Neural cell (in vitro differentiated cells): ENCODE results near the gene MBD5.

ENCODE experiments used
- EP300 ChIP-seq: fragments of 450-650 bp; conservative IDR thresholded peaks from 2 replicates; pipeline ENCODE4 v1.6.1; 2014; ENCODE audit warnings: antibody characterized with exemption, mild to moderate bottlenecking, moderate library complexity; ENCODE audit not compliant: poor library complexity, severe bottlenecking
- TF ChIP-seq, protein P1 (sequence below): fragments of 450-650 bp; IDR thresholded peaks from 2 replicates; pipeline ENCODE4 v1.5.1; 2014; ENCODE audit warnings: antibody characterized with exemption, mild to moderate bottlenecking, moderate library complexity; ENCODE audit not compliant: poor library complexity, severe bottlenecking

DNA sequence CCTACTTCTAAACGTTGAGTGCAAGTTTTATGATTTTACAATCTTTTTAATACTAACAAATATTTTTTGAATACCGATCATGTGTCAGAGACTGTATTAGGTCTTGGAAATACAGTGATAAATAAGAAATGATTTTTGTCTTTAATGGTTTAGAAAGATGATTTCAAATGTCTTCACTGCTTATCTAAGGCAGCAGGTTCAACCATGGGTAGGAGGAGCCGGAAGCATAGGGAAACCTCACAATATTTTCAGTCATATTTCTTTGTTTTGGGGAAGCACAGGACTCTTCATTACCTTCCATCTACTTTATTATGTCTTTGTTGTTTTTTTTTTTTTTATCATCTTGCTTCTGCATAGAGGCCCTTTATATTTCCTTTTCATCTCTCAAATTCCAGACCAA lies 458.5 kb downstream of the MBD5 start:
- TF ChIP-seq, protein P1, sequence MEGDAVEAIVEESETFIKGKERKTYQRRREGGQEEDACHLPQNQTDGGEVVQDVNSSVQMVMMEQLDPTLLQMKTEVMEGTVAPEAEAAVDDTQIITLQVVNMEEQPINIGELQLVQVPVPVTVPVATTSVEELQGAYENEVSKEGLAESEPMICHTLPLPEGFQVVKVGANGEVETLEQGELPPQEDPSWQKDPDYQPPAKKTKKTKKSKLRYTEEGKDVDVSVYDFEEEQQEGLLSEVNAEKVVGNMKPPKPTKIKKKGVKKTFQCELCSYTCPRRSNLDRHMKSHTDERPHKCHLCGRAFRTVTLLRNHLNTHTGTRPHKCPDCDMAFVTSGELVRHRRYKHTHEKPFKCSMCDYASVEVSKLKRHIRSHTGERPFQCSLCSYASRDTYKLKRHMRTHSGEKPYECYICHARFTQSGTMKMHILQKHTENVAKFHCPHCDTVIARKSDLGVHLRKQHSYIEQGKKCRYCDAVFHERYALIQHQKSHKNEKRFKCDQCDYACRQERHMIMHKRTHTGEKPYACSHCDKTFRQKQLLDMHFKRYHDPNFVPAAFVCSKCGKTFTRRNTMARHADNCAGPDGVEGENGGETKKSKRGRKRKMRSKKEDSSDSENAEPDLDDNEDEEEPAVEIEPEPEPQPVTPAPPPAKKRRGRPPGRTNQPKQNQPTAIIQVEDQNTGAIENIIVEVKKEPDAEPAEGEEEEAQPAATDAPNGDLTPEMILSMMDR, result no peak
- TF ChIP-seq EP300, result no peak
